ENCODE results near the gene PDXK. TPM values are rescaled to one million over a fixed set of nuclear protein-coding genes. Genes with fewer than 3 reads are reported as not detected.
A peak's percentile ranks its signal among the peaks of the same experiment; 100 is the strongest.

PDXK gene
- total and polyA plus RNA-seq, 9 of the 15 experiments (the other 6 are each of a cell fraction or from before 2014, with no cell fraction given): 5.6 to 162 (median 76.5) TPM

DNA sequence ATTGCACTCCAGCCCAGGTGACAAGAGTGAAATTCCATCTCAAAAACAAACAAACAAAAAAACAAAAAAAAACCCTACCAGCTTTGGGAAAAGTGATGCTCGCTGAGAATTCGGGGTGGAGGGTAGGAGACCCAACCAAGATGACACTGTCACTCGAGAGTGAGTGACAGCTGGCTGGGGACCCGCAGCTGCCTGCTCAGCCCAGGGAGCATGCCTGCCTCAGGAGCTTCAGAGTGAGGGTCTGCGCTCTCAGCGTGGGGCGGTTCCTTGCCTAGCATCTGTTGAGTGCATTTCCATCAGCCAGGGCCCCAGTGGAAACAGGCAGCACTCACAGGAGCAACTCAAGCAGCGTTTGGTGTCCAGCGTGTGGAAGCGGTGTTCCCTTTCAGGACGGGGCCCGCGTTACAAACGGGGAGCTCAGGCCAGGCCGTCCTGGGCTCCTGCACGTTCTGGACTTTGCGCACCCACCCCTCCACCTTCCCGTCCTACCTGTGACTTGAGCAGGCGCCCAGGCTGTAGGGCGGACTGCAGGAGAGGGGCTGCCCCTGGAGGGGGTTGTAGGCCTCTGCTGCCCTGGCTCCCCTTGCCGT is 51.2 kb downstream of the PDXK start:
- ChIA-PET POLR2A (interaction anchor here (0.9 to 1.4 kb wide), 2 partner anchors 13 to 82 kb away, joined by 3 to 4 read pairs; no protein-coding TSS in a partner anchor), CTCF (ENCODE audit: low intra/inter-chr PET ratio) (no interaction called here)
- Histone ChIP-seq H3K27me3 (ENCODE audit: control insufficient read depth in 2 of 2, insufficient read depth in 2 of 2, low read length in 2 of 2) (no peaks in the 10 kb centered on the region), H3K9me3 (replicated peaks; ENCODE audit: control insufficient read depth, insufficient read depth, low read depth, low read length) (no peaks in the 10 kb centered on the region), H3K79me2 (ENCODE audit: control insufficient read depth, insufficient read depth, low read length) (peaks cover 8% of the 10 kb centered on the region), H3K4me1 (replicated peaks in 1 of 2; ENCODE audit: control insufficient read depth in 2 of 2, insufficient read depth in 2 of 2, low read length in 2 of 2) (peaks cover 35 to 63% of the 10 kb centered on the region in 2 experiments), H3K9me1 (ENCODE audit: control insufficient read depth, insufficient read depth, low read length) (peaks cover 8% of the 10 kb centered on the region), H3K36me3 (ENCODE audit: control insufficient read depth, insufficient read depth, low read length) (peaks cover 28% of the 10 kb centered on the region), H3K27ac (ENCODE audit: extremely low read depth, low read depth, low read length) (no peak overlapping the region), H3K4me3 (no peak overlapping the region), H2AFZ (ENCODE audit: low read depth, low read length) (no peak overlapping the region), H3K4me2 (ENCODE audit: insufficient read depth, low read length) (no peak overlapping the region), H4K20me1 (replicated peaks; ENCODE audit: control insufficient read depth, insufficient read depth, low read length) (no peaks in the 10 kb centered on the region), H3K9ac (ENCODE audit: insufficient read depth in 1 of 2, low read depth in 2 of 2, low read length in 2 of 2) (peak overlapping the region in 1 of 2 experiments; percentile 53; a peak in 1 of 4 replicates)
- ATAC-seq (no peak), FAIRE-seq (no peak), DNase-seq (ENCODE audit: extremely low read depth in 1 of 4, low spot score in 3 of 4) (no peak)
- TF ChIP-seq PKNOX1 (IDR thresholded peaks at IDR 0.05) (peak; percentile 75), POLR2G (IDR thresholded peaks at IDR 0.05; ENCODE audit: low read depth, low read length) (peak; percentile 57; the same call in 1 of the 2 replicates), SMARCC2 (IDR thresholded peaks at IDR 0.05; ENCODE audit: low read depth) (no peak), ZNF239 (CRISPR knock-in tag; IDR thresholded peaks at IDR 0.05) (no peak)
- intact Hi-C loops (cut with micrococcal nuclease) (no loop called here), in situ Hi-C loops (cut with MboI) (no loop called here)
- WGBS (ENCODE audit: insufficient coverage, low coverage, missing lambda C conversion rate): 85% methylated on average over 21 of the region's 21 CpGs
- no TSS peak for BruUV-seq (replicated peaks)

Measured in K562 (cell line).